ENCODE results near the gene GMDS.

Gene GMDS

GRCh38 chr6:1760876-1761275 lies 484.5 kb downstream of the GMDS start:
- TF ChIP-seq OSR1 (CRISPR knock-in tag; IDR thresholded peaks at IDR 0.05), result no peak
- TF ChIP-seq ZNF70 (CRISPR knock-in tag; IDR thresholded peaks at IDR 0.05), result no peak
- no peak for TF ChIP-seq PATZ1 (CRISPR knock-in tag; IDR thresholded peaks at IDR 0.05; ENCODE audit: borderline replicate concordance)
- TF ChIP-seq ZC3H10 (CRISPR knock-in tag; IDR thresholded peaks at IDR 0.05), result no peak
- no peak for TF ChIP-seq ZNF8 (CRISPR knock-in tag; IDR thresholded peaks at IDR 0.05)
- no peak for TF ChIP-seq ARNTL (CRISPR knock-in tag; IDR thresholded peaks at IDR 0.05; ENCODE audit: borderline replicate concordance, low read depth)
- no peak for TF ChIP-seq TCF4 (CRISPR knock-in tag; IDR thresholded peaks at IDR 0.05; ENCODE audit: borderline replicate concordance)
- no peak for TF ChIP-seq CREB5 (CRISPR knock-in tag; IDR thresholded peaks at IDR 0.05; ENCODE audit: low read depth)
- no peak for TF ChIP-seq TOX (CRISPR knock-in tag; IDR thresholded peaks at IDR 0.05; ENCODE audit: borderline replicate concordance)
- no peak for TF ChIP-seq RARB (CRISPR knock-in tag; IDR thresholded peaks at IDR 0.05)
- TF ChIP-seq BACH2 (CRISPR knock-in tag; IDR thresholded peaks at IDR 0.05; ENCODE audit: borderline replicate concordance), result no peak
- no peak for TF ChIP-seq CSRNP3 (CRISPR knock-in tag; IDR thresholded peaks at IDR 0.05)
- TF ChIP-seq PPARA (CRISPR knock-in tag; IDR thresholded peaks at IDR 0.05; ENCODE audit: borderline replicate concordance), result no peak
- no peak for TF ChIP-seq GLIS3 (CRISPR knock-in tag; IDR thresholded peaks at IDR 0.05)
- no peak for ATAC-seq

GRCh38 chr6:1759870-1760269 lies 485.5 kb downstream of the GMDS start:
- no peak for ATAC-seq
- no peak for TF ChIP-seq PATZ1 (CRISPR knock-in tag; IDR thresholded peaks at IDR 0.05; ENCODE audit: borderline replicate concordance)
- TF ChIP-seq ZNF8 (CRISPR knock-in tag; IDR thresholded peaks at IDR 0.05), result no peak
- TF ChIP-seq ZFP30 (CRISPR knock-in tag; IDR thresholded peaks at IDR 0.05), result no peak
- no peak for TF ChIP-seq TOX (CRISPR knock-in tag; IDR thresholded peaks at IDR 0.05; ENCODE audit: borderline replicate concordance)
- TF ChIP-seq CSDC2 (CRISPR knock-in tag; IDR thresholded peaks at IDR 0.05), result no peak
- TF ChIP-seq SNAI2 (CRISPR knock-in tag; IDR thresholded peaks at IDR 0.05), result no peak
- no peak for TF ChIP-seq GLIS3 (CRISPR knock-in tag; IDR thresholded peaks at IDR 0.05)
- TF ChIP-seq ZNF70 (CRISPR knock-in tag; IDR thresholded peaks at IDR 0.05), result no peak
- TF ChIP-seq ZNF565 (CRISPR knock-in tag; conservative IDR thresholded peaks at IDR 0.05; ENCODE audit: low read depth), result no peak
- TF ChIP-seq PPARA (CRISPR knock-in tag; IDR thresholded peaks at IDR 0.05; ENCODE audit: borderline replicate concordance), result no peak
- TF ChIP-seq ARNTL (CRISPR knock-in tag; IDR thresholded peaks at IDR 0.05; ENCODE audit: borderline replicate concordance, low read depth), result no peak
- no peak for TF ChIP-seq ISL1 (CRISPR knock-in tag; IDR thresholded peaks at IDR 0.05)
- TF ChIP-seq TSHZ2 (CRISPR knock-in tag; IDR thresholded peaks at IDR 0.05), result no peak
- no peak for TF ChIP-seq CSRNP3 (CRISPR knock-in tag; IDR thresholded peaks at IDR 0.05)
- no peak for TF ChIP-seq ZC3H10 (CRISPR knock-in tag; IDR thresholded peaks at IDR 0.05)

All from SK-N-SH treated with all-trans-retinoic acid at 6 μM for 48 hours (cell line).